SH-SY5Y (cell line): ENCODE measurements around the gene ENHO.

Experiments
- GATA2 ChIP-seq: IDR thresholded peaks from 2 replicates; pipeline ENCODE4 v1.6.1; 2011; ENCODE audit warnings: mild to moderate bottlenecking, low read depth, low read length
- GATA3 ChIP-seq: IDR thresholded peaks from 2 replicates; pipeline ENCODE4 v1.6.1; 2011; ENCODE audit warnings: low read depth, mild to moderate bottlenecking, low read length, moderate library complexity

- no peak for TF ChIP-seq GATA2
- no peak for TF ChIP-seq GATA3
Observed at GRCh38 chr9:34507966-34508365, 14.8 kb downstream of the ENHO start.
